Caco-2 (cell line): ENCODE data around the gene NEK7. TPM values are rescaled to one million over a fixed set of nuclear protein-coding genes. Genes with fewer than 3 reads are reported as not detected.

Source experiments
- BruUV-seq: library from RNA; stranded (reverse); fragments of 400-500 nt; replicated peaks from 2 replicates; lab custom pipeline; 2021; lab: Mats Ljungman, UMichigan
- CTCF ChIA-PET: fragments of 300-600 bp; sonication (Branson Sonifier 250); formaldehyde crosslinking; loops from one replicate; lab custom pipeline; 2022; ENCODE audit warnings: antibody characterized with exemption; lab: Charles Lee
- POLR2A ChIA-PET: fragments of 300-600 bp; sonication (Branson Sonifier 250); formaldehyde crosslinking; loops from one replicate; lab custom pipeline; 2022; ENCODE audit warnings: antibody characterized with exemption; lab: Charles Lee
- DNase-seq, 2 experiments: peaks; one replicate each; pipeline versions ENCODE4 v3.0.0 to v3.0.0-alpha.2; 2020 to 2022
- H3K27me3 ChIP-seq: replicated peaks from 2 replicates; pipeline ENCODE4 v1.6.0; 2011; ENCODE audit warnings: low read length; ENCODE audit not compliant: control insufficient read depth, insufficient read depth
- H3K36me3 ChIP-seq: 2 replicates; pipeline ENCODE4 v1.5.1; 2011; ENCODE audit warnings: low read length; ENCODE audit not compliant: control insufficient read depth, insufficient read depth
- H3K4me1 ChIP-seq: fragments of 250-450 bp; sonication (Bioruptor Pico); 2 replicates; pipeline ENCODE4 v1.5.1; 2020; ENCODE audit warnings: mild to moderate bottlenecking
- H3K4me3 ChIP-seq: 2 replicates; pipeline ENCODE4 v1.5.1; 2011; ENCODE audit warnings: low read depth, mild to moderate bottlenecking, control low read depth, low read length
- H3K9me3 ChIP-seq: fragments of 250-450 bp; sonication (Bioruptor Pico); 2 replicates; pipeline ENCODE4 v1.5.1; 2020; ENCODE audit warnings: mild to moderate bottlenecking, moderate library complexity
- H3K27ac Mint-ChIP-seq: one replicate; pipeline ENCODE4 v1.8.0; 2022; ENCODE audit warnings: mixed read lengths; ENCODE audit not compliant: unreplicated experiment
- H3K27me3 Mint-ChIP-seq: one replicate; pipeline ENCODE4 v1.8.0; 2022; ENCODE audit warnings: mixed read lengths; ENCODE audit not compliant: insufficient read depth, unreplicated experiment
- H3K36me3 Mint-ChIP-seq: one replicate; pipeline ENCODE4 v1.8.0; 2022; ENCODE audit warnings: mild to moderate bottlenecking, mixed read lengths; ENCODE audit not compliant: insufficient read depth, unreplicated experiment
- H3K4me1 Mint-ChIP-seq: one replicate; pipeline ENCODE4 v1.8.0; 2022; ENCODE audit warnings: low read depth, mixed read lengths; ENCODE audit not compliant: unreplicated experiment
- H3K4me3 Mint-ChIP-seq: one replicate; pipeline ENCODE4 v1.8.0; 2022; ENCODE audit warnings: mild to moderate bottlenecking, moderate library complexity, mixed read lengths; ENCODE audit not compliant: unreplicated experiment
- H3K9me3 Mint-ChIP-seq: one replicate; pipeline ENCODE4 v1.8.0; 2022; ENCODE audit warnings: mixed read lengths; ENCODE audit not compliant: unreplicated experiment
- intact Hi-C: fragments of 100-400 bp; cut with micrococcal nuclease; formaldehyde crosslinking; loops from one replicate; pipeline ENCODE4 v1.10.0; 2022; ENCODE audit not compliant: unreplicated experiment
- total RNA-seq: library from RNA; stranded (reverse); gene quantifications from 2 replicates; pipeline ENCODE4 v1.2.3, GENCODE V29; 2022
- TF ChIP-seq, protein P1 (sequence below), 2 experiments: fragments of 200-600 bp in 1 of 2; IDR thresholded peaks; 1 replicate in 1 of 2; 2 replicates in 1 of 2; pipeline versions ENCODE4 v1.5.1 to v1.8.0; 2011 to 2022; ENCODE audit warnings: antibody characterized with exemption in 1 of 2, control low read depth in 1 of 2, inconsistent platforms in 1 of 2, low read depth in 1 of 2, low read length in 1 of 2, mild to moderate bottlenecking in 1 of 2, moderate library complexity in 1 of 2; ENCODE audit not compliant: insufficient read depth in 1 of 2, severe bottlenecking in 1 of 2, unreplicated experiment in 1 of 2

The NEK7 gene
- total RNA-seq, 1 experiment from 2014 or later, result 56.1 TPM

DNA sequence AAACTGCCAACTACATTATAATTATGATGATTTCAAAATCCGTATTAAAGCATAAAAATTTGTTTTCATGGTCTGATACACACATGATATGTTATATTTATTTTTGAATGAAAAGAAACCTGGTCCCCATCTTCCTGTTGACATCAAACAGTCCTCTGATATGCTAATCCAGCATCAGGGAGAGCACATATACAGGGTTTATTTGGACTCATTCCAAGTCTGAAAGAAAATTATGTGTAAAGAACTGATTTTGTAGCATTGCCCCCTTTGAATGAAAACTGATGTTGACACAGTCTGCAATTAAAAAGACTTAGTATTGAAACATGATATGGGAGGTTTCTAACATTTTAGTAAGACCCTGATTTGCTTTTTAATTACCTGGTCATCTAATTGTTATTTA is 119.4 kb downstream of the NEK7 start:
- Mint-ChIP-seq H3K27ac (no peak overlapping the region), H3K4me1 (peaks cover 7% of the 10 kb centered on the region), H3K27me3 (no peaks in the 10 kb centered on the region), H3K9me3 (no peaks in the 10 kb centered on the region), H3K36me3 (no peaks in the 10 kb centered on the region), H3K4me3 (no peak overlapping the region)
- H3K4me3 ChIP-seq, result no peak overlapping the region
- CTCF ChIA-PET, result no interaction called here
- TF ChIP-seq, protein P1, sequence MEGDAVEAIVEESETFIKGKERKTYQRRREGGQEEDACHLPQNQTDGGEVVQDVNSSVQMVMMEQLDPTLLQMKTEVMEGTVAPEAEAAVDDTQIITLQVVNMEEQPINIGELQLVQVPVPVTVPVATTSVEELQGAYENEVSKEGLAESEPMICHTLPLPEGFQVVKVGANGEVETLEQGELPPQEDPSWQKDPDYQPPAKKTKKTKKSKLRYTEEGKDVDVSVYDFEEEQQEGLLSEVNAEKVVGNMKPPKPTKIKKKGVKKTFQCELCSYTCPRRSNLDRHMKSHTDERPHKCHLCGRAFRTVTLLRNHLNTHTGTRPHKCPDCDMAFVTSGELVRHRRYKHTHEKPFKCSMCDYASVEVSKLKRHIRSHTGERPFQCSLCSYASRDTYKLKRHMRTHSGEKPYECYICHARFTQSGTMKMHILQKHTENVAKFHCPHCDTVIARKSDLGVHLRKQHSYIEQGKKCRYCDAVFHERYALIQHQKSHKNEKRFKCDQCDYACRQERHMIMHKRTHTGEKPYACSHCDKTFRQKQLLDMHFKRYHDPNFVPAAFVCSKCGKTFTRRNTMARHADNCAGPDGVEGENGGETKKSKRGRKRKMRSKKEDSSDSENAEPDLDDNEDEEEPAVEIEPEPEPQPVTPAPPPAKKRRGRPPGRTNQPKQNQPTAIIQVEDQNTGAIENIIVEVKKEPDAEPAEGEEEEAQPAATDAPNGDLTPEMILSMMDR (IDR thresholded peaks at IDR 0.05; ENCODE audit: insufficient read depth in 1 of 2, low read depth in 1 of 2, low read length in 1 of 2, severe bottlenecking in 1 of 2, unreplicated experiment in 1 of 2), result no peak
- intact Hi-C loops, result loop anchor here (1.0 kb wide), 2 partner anchors 117 to 188 kb away; no protein-coding TSS in a partner anchor
- POLR2A ChIA-PET, result no interaction called here
- no peaks in the 10 kb centered on the region for H3K36me3 ChIP-seq
- H3K27me3 ChIP-seq, result no peaks in the 10 kb centered on the region
- no peak for DNase-seq
- no peaks in the 10 kb centered on the region for H3K9me3 ChIP-seq
- BruUV-seq, result no TSS peak
- H3K4me1 ChIP-seq, result peaks cover 26% of the 10 kb centered on the region

DNA sequence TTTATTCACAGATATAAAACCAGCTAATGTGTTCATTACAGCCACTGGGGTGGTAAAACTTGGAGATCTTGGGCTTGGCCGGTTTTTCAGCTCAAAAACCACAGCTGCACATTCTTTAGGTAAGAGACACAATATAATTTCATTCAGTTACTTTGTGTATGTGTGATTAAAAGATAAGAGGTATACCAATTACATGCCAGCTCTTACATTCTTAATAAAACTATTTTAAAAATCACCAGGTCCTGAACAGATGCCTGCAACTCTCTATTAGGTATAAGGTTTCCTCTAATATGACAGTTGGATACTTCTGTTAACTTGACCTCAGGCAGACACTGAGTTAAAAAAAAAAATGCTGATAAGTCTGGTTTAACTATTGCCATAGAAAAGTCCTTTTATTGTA is 122.1 kb downstream of the NEK7 start:
- ChIA-PET CTCF (no interaction called here), POLR2A (no interaction called here)
- H3K36me3 ChIP-seq, result no peaks in the 10 kb centered on the region
- H3K27ac Mint-ChIP-seq, result no peak overlapping the region
- H3K27me3 ChIP-seq, result no peaks in the 10 kb centered on the region
- H3K4me3 Mint-ChIP-seq, result no peak overlapping the region
- peaks cover 14% of the 10 kb centered on the region for H3K4me1 Mint-ChIP-seq
- TF ChIP-seq, protein P1 (IDR thresholded peaks at IDR 0.05; ENCODE audit: insufficient read depth in 1 of 2, low read depth in 1 of 2, low read length in 1 of 2, severe bottlenecking in 1 of 2, unreplicated experiment in 1 of 2), result no peak
- intact Hi-C loops, result no loop called here
- no peaks in the 10 kb centered on the region for H3K9me3 Mint-ChIP-seq
- peaks cover 9% of the 10 kb centered on the region for H3K36me3 Mint-ChIP-seq
- H3K9me3 ChIP-seq, result no peaks in the 10 kb centered on the region
- peaks cover 2% of the 10 kb centered on the region; the same call in 1 of the 2 replicates for H3K4me1 ChIP-seq
- no peaks in the 10 kb centered on the region for H3K27me3 Mint-ChIP-seq
- no peak for DNase-seq
- no peak overlapping the region for H3K4me3 ChIP-seq
- no TSS peak for BruUV-seq

DNA sequence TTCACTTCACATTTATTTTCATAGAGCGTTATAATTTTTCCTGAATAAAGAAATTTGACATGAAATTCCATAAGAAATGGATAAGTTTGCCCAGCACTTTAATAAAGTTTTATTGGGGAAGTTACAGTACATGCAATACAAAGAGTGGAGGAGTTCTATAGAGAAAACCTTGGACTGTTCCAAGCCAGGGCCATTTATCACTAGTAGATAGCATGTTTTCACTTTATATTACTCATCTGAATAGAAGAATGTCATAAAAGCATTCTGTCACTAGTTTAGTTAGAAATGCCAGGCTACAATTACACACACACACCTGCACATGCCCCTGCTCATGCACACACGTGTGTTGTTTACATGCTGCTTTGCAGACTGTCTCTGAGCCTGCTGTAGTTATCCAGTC is 123.3 kb downstream of the NEK7 start:
- Histone ChIP-seq H3K36me3 (no peaks in the 10 kb centered on the region), H3K4me3 (no peak overlapping the region), H3K4me1 (no peaks in the 10 kb centered on the region), H3K9me3 (no peaks in the 10 kb centered on the region), H3K27me3 (no peaks in the 10 kb centered on the region)
- no TSS peak for BruUV-seq
- intact Hi-C loops, result no loop called here
- TF ChIP-seq, protein P1 (IDR thresholded peaks at IDR 0.05; ENCODE audit: insufficient read depth in 1 of 2, low read depth in 1 of 2, low read length in 1 of 2, severe bottlenecking in 1 of 2, unreplicated experiment in 1 of 2), result no peak
- Mint-ChIP-seq H3K27ac (no peak overlapping the region), H3K36me3 (peaks cover 9% of the 10 kb centered on the region), H3K9me3 (no peaks in the 10 kb centered on the region), H3K27me3 (no peaks in the 10 kb centered on the region), H3K4me3 (no peak overlapping the region), H3K4me1 (peaks cover 14% of the 10 kb centered on the region)
- ChIA-PET POLR2A (no interaction called here), CTCF (no interaction called here)
- no peak for DNase-seq
